Effector memory CD4-positive, alpha-beta T cell (primary cell): ENCODE measurements around the gene RUVBL2.

Source experiments
- DNase-seq, 3 donors: peaks; one replicate each; pipeline ENCODE4 v3.0.0-alpha.2; 2020
- H3K27ac ChIP-seq: 2 replicates; pipeline ENCODE4 v1.7.0; 2013; ENCODE audit warnings: mild to moderate bottlenecking, low read length, moderate library complexity; ENCODE audit not compliant: insufficient read depth, poor library complexity, severe bottlenecking
- H3K27me3 ChIP-seq: replicated peaks from 2 replicates; pipeline ENCODE4 v1.7.0; 2013; ENCODE audit warnings: mild to moderate bottlenecking, low read length; ENCODE audit not compliant: insufficient read depth, control insufficient read depth, poor library complexity, severe bottlenecking
- H3K36me3 ChIP-seq: 2 replicates; pipeline ENCODE4 v1.7.0; 2013; ENCODE audit warnings: mild to moderate bottlenecking, low read length, moderate library complexity; ENCODE audit not compliant: control insufficient read depth, insufficient read depth
- H3K4me1 ChIP-seq: 2 replicates; pipeline ENCODE4 v1.7.0; 2013; ENCODE audit warnings: low read length, mild to moderate bottlenecking; ENCODE audit not compliant: control insufficient read depth, insufficient read depth, poor library complexity, severe bottlenecking
- H3K4me3 ChIP-seq: 2 replicates; pipeline ENCODE4 v1.7.0; 2013; ENCODE audit warnings: low read length, low read depth, mild to moderate bottlenecking; ENCODE audit not compliant: insufficient read depth, poor library complexity, severe bottlenecking
- H3K9me3 ChIP-seq: 2 replicates; pipeline ENCODE4 v1.7.0; 2013; ENCODE audit warnings: mild to moderate bottlenecking, low read length, moderate library complexity; ENCODE audit not compliant: control insufficient read depth

RUVBL2 gene

GRCh38 chr19:48954595-48955307, 38.9 kb upstream of the RUVBL2 start, which contains the start of gene BAX:
Gene BAX, plus strand, starts transcription at chr19:48954875. Its CDS starts 54 bp downstream, at chr19:48954929.
- peaks cover 12% of the 10 kb centered on the region for H3K4me1 ChIP-seq
- peak within 1 kb of the TSS; percentile 88 for H3K4me3 ChIP-seq
- DNase-seq = peak; percentile 67 to 87 (median 76)
- peak within 1 kb of the TSS; percentile 85 for H3K27ac ChIP-seq
- no peaks in the 10 kb centered on the region for H3K9me3 ChIP-seq
- no peaks in the 10 kb centered on the region for H3K27me3 ChIP-seq
- H3K36me3 ChIP-seq = no peaks in the 10 kb centered on the region

GRCh38 chr19:48955308-48955958, 38.3 kb upstream of the RUVBL2 start:
- peaks cover 12% of the 10 kb centered on the region for H3K4me1 ChIP-seq
- peak overlapping the region; percentile 85 for H3K27ac ChIP-seq
- DNase-seq = no peak
- H3K27me3 ChIP-seq = no peaks in the 10 kb centered on the region
- no peaks in the 10 kb centered on the region for H3K9me3 ChIP-seq
- peak overlapping the region; percentile 88 for H3K4me3 ChIP-seq
- H3K36me3 ChIP-seq = no peaks in the 10 kb centered on the region

GRCh38 chr19:48958006-48958405, 35.7 kb upstream of the RUVBL2 start:
- H3K27ac ChIP-seq = no peak overlapping the region
- peaks cover 26% of the 10 kb centered on the region for H3K4me1 ChIP-seq
- H3K36me3 ChIP-seq = no peaks in the 10 kb centered on the region
- H3K4me3 ChIP-seq = no peak overlapping the region
- H3K27me3 ChIP-seq = no peaks in the 10 kb centered on the region
- DNase-seq = no peak
- H3K9me3 ChIP-seq = no peaks in the 10 kb centered on the region

GRCh38 chr19:48959341-48960239, 34.1 kb upstream of the RUVBL2 start:
- Histone ChIP-seq H3K27me3 (no peaks in the 10 kb centered on the region), H3K4me1 (peaks cover 42% of the 10 kb centered on the region), H3K9me3 (no peaks in the 10 kb centered on the region), H3K27ac (no peak overlapping the region), H3K4me3 (no peak overlapping the region), H3K36me3 (no peaks in the 10 kb centered on the region)
- DNase-seq = no peak

- H3K9me3 ChIP-seq = no peaks in the 10 kb centered on the region
- no peak for DNase-seq
- H3K4me1 ChIP-seq = peaks cover 41% of the 10 kb centered on the region
- H3K4me3 ChIP-seq = no peak overlapping the region
- H3K27ac ChIP-seq = no peak overlapping the region
- H3K36me3 ChIP-seq = peaks cover 1% of the 10 kb centered on the region
- no peaks in the 10 kb centered on the region for H3K27me3 ChIP-seq
Measured at GRCh38 chr19:48961051-48961649, 32.5 kb upstream of the RUVBL2 start.

GRCh38 chr19:48961673-48962028, 32.0 kb upstream of the RUVBL2 start:
- Histone ChIP-seq H3K36me3 (peaks cover 6% of the 10 kb centered on the region), H3K27me3 (no peaks in the 10 kb centered on the region), H3K9me3 (no peaks in the 10 kb centered on the region), H3K27ac (no peak overlapping the region), H3K4me3 (no peak overlapping the region), H3K4me1 (peaks cover 46% of the 10 kb centered on the region)
- no peak for DNase-seq

- H3K4me1 ChIP-seq = peaks cover 47% of the 10 kb centered on the region
Measured at GRCh38 chr19:48962029-48962848, 31.4 kb upstream of the RUVBL2 start.

GRCh38 chr19:48962849-48963165, 30.9 kb upstream of the RUVBL2 start:
- Histone ChIP-seq H3K4me1 (peaks cover 47% of the 10 kb centered on the region), H3K4me3 (no peak overlapping the region), H3K36me3 (peaks cover 16% of the 10 kb centered on the region), H3K27me3 (no peaks in the 10 kb centered on the region), H3K27ac (peak overlapping the region; percentile 62), H3K9me3 (no peaks in the 10 kb centered on the region)
- no peak for DNase-seq

More at GRCh38 chr19:48962029-48962848, 31.4 kb upstream of the RUVBL2 start:
- H3K9me3 ChIP-seq = no peaks in the 10 kb centered on the region
- no peaks in the 10 kb centered on the region for H3K27me3 ChIP-seq
- DNase-seq = no peak
- H3K27ac ChIP-seq = peak overlapping the region; percentile 62
- H3K36me3 ChIP-seq = peaks cover 12% of the 10 kb centered on the region
- H3K4me3 ChIP-seq = no peak overlapping the region
